GM18907 (cell line): ENCODE results near the gene ZRANB2.

Experiments
- ATAC-seq: cut with Tn5 transposase; IDR thresholded peaks from one replicate; pipeline ENCODE4 v1.9.1; 2021; ENCODE audit warnings: mild to moderate bottlenecking, moderate library complexity; ENCODE audit not compliant: unreplicated experiment

The ZRANB2 gene

DNA sequence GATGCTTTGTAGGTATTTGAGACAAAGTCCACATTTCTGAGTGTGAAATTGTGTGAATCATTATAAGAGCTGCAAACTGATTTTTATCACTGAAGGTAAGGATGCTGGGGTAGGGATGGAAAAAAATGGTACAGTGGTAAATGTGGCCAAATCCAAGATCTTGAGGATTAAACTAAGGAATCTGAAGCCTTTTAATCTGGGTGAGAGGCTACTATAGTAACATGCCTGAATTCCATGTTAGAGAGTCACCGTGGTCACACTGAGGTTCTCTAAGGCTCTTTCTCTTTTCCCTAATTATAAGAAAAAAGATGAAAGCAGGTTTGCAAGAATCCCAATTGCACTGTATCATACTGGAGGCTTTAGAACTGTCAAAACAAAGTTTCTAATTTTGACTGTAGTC, 50.8 kb downstream of the ZRANB2 start:
- ATAC-seq, result no peak

DNA sequence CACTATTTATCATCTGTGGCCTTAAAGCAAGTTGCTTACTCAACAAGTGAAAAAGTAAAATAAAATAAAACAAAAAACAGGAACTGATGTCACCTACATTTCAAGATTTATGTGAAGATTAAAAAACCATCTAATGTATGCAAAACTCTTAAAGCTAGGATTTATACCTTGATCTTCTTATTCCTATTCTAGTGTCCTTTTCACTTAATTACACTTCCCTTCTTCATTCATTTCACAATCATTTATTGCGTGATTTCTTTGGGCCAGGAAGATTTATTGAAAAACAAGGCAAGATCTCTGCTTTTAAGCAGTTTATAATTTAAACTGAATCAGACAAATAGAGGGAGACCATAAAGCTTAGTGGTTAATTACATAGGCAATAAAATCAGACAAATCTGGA, 51.9 kb downstream of the ZRANB2 start:
- ATAC-seq, result no peak

DNA sequence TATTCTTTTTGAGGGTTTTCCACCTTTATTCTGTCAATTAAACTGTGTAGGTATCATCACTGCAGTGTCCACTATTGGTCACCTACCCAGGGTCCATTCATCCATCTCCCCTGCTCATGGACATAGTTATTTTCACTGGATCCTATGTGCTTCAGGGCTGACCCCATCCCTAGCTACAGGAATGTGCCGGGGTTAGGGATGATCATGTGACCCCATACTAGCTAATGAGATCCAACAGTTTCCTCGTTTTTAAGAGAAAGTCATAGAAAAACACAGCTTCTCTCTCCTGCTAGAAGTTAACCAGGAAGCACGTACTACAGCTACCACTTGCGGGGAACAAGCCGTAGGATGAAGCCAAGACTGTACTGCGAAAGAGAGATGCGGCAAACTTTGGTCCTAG, 52.8 kb downstream of the ZRANB2 start:
- ATAC-seq, result no peak

DNA sequence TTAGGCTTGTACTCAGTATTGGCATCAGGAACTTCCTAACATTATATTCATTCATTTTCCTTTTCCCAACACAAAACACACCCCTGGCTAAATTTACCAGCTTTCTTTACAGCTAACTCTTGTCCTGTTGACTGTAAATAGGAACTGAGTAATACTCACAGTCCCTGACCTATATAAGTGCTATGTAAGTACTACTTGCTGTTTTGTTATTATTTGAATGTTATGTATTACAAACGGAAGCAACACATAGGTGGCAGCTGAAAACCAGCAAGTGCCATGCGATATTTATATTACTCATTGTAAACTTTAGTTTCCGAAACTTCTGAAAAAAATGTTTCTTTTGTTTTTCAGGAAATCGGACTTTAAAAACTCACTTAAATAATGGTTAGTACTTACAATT, 54.7 kb downstream of the ZRANB2 start:
- ATAC-seq, result no peak

DNA sequence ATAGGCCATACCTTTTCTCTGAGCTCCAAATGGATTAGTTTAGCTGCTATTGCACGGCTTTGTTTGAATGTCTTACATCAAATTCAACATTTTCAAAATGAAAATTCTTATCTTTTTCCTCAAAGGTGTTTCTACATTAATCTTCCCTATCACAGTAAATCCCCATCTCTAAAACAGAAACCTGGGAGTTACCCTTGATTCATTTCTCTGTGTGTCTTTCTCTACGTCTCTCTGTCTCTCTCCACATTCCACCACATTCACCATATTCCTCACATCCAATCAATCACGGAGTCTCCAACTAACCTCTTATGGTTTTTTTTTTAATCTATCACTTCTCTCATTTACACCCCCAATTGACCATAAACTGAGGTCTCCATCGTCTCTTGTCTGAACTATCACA, 57.3 kb downstream of the ZRANB2 start:
- ATAC-seq, result no peak

DNA sequence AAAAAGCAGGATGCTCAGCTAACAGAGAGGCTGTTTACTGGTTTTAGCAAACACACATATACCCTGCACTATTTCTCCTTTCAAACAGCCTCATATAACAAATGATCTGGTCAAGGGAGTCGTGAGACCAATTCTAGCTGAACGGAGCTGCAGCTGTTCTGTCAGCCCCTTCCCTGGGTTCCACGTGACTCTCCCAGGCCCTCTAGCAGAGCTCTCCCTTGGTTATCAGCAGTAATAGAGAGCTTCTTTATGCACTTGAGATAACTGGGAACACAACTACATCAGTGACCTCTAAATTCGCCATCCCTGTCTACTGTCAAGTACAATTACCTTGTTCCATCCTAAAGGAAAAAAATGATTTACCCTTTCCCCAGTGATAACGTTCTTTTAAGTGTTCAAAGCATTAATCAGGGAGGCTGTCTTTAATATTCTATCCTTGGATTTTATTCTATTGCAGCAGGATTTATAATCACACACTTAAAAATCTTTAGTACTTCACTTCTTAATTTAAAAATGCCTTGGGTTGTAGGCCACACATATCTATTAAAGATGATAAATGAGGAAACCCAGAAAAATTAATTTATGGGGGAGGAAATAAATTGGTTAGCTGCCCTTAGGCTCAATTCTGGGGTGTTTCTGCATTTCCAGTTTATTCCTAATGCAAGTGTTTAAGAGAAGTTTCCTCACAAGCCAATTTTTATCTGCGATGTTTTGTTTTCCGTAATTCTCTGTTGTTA, 61.4 kb downstream of the ZRANB2 start:
- no peak for ATAC-seq

DNA sequence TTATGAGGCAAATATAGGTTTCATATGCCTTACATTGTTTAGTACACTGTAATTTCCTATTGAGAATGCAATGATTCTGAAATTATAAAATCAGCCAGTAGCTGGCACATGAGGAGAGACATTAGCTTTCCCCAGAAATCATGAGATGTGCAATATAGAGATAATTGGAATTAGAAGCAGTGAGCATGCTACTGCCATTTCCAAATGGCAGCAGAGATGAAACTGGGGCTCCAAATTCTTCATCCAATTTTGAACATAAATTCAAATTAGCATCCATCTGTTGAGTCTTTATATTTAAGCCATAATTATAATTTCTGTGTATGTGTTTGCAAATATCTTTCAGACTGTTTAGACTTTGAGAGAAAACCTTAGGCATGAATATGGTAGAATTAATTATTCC, 62.0 kb downstream of the ZRANB2 start:
- ATAC-seq, result no peak

DNA sequence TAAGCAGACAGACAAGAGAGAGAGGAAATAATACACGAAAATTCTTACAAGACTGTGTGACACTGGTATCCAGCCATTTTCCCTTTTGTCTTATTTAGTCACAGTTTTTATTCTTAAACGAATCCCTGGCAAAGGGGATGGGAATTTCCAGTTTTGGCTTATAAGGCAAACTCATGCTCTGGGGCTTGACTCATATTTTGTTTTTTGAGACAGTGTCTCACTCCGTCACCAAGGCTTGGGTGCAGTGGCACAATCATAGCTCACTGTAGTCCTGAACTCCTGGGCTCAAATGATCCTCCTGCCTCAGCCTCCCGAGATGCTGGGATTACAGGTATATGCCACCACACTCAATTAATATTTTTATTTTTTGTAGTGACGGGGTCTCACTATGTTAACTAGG, 65.1 kb downstream of the ZRANB2 start:
- ATAC-seq, result no peak

DNA sequence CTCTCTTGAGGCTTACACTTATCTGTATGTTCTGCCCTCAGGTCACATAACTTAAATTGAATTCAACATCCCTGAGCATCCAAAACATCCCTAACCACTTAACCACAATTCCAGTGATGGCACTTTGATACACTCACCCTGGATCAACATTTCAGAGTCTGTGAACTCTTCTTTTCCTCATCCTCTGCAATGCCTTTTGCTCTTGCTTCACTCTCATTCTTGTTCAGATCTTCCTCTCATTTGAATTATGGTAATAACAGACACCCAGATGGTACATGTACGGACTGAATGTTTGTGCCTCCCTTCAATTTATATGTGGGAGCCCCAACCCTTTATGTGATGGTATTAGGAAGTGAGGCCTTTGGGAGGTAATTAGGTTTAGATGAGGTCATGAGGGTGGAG, 66.7 kb downstream of the ZRANB2 start:
- no peak for ATAC-seq
